Body of pancreas (tissue), 4 donors: ENCODE results near the gene PDLIM1. TPM values are rescaled to one million over a fixed set of nuclear protein-coding genes. Genes with fewer than 3 reads are reported as not detected.
"Not testable (repeated sequence)": the region's sequence is repeated elsewhere in the genome, so short reads cannot be mapped to it uniquely, and the experiment has no call there.

Experiments used
- ATAC-seq: fragments of 150-250 bp; one replicate; pipeline ENCODE4 v1.9.1; 2016
- DNase-seq, 4 donors: peaks; one replicate each; pipeline ENCODE4 v3.0.0-alpha.2; 2019
- H3K27ac ChIP-seq, 4 donors: fragments of 200-600 bp; sonication (generic); 1 replicate in 3 of 4; 2 replicates in 1 of 4; pipeline versions ENCODE4 v1.5.1 to v1.6.1; 2016 to 2019; ENCODE audit warnings: mild to moderate bottlenecking in 1 of 4, mixed read lengths in 1 of 4, moderate library complexity in 1 of 4
- H3K27me3 ChIP-seq, 2 donors: fragments of 200-600 bp; sonication (generic); one replicate each; pipeline ENCODE4 v1.6.0; 2016; ENCODE audit warnings: mild to moderate bottlenecking in 1 of 2
- H3K36me3 ChIP-seq, 2 donors: fragments of 200-600 bp; sonication (generic); replicated peaks in 1 of 2; 2 replicates each; pipeline ENCODE4 v1.5.1; 2016; ENCODE audit warnings: low read depth in 2 of 2; ENCODE audit not compliant: insufficient read depth in 1 of 2
- H3K4me1 ChIP-seq: fragments of 200-600 bp; sonication (generic); one replicate; pipeline ENCODE4 v1.6.0; 2016
- H3K4me3 ChIP-seq, 2 donors: fragments of 200-600 bp; sonication (generic); 1 replicate in 1 of 2; 2 replicates in 1 of 2; pipeline ENCODE4 v1.5.1; 2016 to 2019
- H3K9me3 ChIP-seq, 3 donors: fragments of 200-600 bp; sonication (generic); 1 replicate in 2 of 3; 2 replicates in 1 of 3; pipeline ENCODE4 v1.5.1; 2016
- POLR2A ChIP-seq, 3 donors: fragments of 450-650 bp; IDR thresholded peaks; one replicate each; pipeline ENCODE4 v1.6.1; 2016; ENCODE audit warnings: antibody characterized with exemption in 3 of 3, mild to moderate bottlenecking in 2 of 3
- whole genome bisulfite sequencing, 2 donors: methylation state at CpG; one replicate each; pipeline ENCODE4 v1.1.5; 2017; 5-methylcytosine and 5-hydroxymethylcytosine counted together
- intact Hi-C: fragments of 100-400 bp; cut with DNase I; formaldehyde crosslinking; loops from one replicate; pipeline ENCODE4 v1.15.1; 2023
- total RNA-seq, 2 donors: library from RNA; depleted of rRNA; stranded (reverse); fragments of >200 nt; gene quantifications; one replicate each; pipeline ENCODE4 v1.1.0, GENCODE V29; 2016
- TF ChIP-seq, protein P1 (sequence below), 7 experiments: fragments of 450-650 bp in 4 of 7; fragments of 200-600 bp in 3 of 7; sonication (generic) in 3 of 7; IDR thresholded peaks; one replicate each; pipeline ENCODE4 v1.5.1; 2016 to 2019; ENCODE audit warnings: antibody characterized with exemption in 7 of 7

PDLIM1 gene
- total RNA-seq, 2 donors from 2014 or later: 41.5 to 66.2 TPM

DNA sequence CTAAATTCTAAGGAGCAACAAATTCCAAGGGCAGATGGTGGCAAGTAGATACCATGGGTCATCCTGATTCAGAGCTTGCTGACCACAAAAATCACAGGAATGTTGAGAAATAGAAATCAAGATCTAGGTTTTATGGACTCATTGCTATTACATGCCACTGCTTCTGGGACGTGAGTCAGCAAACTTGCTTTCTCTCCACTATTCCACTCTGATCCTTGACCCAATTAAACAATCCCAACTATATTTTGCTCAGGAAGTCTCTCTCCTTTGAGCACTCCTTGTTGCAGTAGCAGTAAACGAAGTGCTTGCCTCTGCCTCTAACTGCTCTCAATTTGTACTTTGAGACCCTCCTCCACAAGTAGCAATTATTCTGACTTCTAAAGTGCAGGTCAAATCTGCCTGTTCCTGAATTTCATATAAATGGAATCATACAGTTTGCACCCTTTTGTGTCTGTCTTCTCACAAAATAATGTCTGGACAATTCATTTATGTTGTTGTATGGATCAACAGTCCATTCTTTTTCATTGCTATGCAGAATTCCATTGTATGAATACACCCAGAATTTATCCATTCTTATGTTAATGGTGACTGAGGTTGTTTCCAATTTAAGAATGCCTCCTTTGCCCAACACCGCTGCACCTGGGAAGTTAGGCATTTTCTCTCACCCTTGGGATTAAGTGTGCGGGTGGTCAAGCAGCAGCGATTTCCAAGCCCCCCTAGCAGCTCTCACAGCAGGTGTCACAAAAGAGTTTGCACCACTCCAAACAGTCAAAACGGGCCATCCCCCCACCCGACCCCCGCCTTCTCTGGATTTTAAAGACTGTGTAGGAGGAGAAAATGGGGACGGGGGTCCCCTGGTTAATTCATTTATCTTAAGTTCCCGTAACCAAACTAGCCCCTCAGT, 60.8 kb downstream of the PDLIM1 start:
- 42 to 53% methylated on average over 10 of the region's 10 CpGs for WGBS, 2 donors
- ATAC-seq (peak; percentile 33), DNase-seq (no peak)
- no peaks in the 10 kb centered on the region for H3K27me3 ChIP-seq
- H3K4me3 ChIP-seq: peak overlapping the region in 1 of 2 donors; percentile 2
- intact Hi-C loops: no loop called here
- H3K27ac ChIP-seq: peak overlapping the region in 1 of 4 donors; percentile 73
- no peaks in the 10 kb centered on the region for H3K9me3 ChIP-seq
- H3K36me3 ChIP-seq: peaks cover 0 to 1% of the 10 kb centered on the region in 2 donors
- TF ChIP-seq, protein P1, sequence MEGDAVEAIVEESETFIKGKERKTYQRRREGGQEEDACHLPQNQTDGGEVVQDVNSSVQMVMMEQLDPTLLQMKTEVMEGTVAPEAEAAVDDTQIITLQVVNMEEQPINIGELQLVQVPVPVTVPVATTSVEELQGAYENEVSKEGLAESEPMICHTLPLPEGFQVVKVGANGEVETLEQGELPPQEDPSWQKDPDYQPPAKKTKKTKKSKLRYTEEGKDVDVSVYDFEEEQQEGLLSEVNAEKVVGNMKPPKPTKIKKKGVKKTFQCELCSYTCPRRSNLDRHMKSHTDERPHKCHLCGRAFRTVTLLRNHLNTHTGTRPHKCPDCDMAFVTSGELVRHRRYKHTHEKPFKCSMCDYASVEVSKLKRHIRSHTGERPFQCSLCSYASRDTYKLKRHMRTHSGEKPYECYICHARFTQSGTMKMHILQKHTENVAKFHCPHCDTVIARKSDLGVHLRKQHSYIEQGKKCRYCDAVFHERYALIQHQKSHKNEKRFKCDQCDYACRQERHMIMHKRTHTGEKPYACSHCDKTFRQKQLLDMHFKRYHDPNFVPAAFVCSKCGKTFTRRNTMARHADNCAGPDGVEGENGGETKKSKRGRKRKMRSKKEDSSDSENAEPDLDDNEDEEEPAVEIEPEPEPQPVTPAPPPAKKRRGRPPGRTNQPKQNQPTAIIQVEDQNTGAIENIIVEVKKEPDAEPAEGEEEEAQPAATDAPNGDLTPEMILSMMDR (IDR thresholded peaks at IDR 0.05): no peak
- no peak for TF ChIP-seq POLR2A (IDR thresholded peaks at IDR 0.05)
- H3K4me1 ChIP-seq: peaks cover 10% of the 10 kb centered on the region

DNA sequence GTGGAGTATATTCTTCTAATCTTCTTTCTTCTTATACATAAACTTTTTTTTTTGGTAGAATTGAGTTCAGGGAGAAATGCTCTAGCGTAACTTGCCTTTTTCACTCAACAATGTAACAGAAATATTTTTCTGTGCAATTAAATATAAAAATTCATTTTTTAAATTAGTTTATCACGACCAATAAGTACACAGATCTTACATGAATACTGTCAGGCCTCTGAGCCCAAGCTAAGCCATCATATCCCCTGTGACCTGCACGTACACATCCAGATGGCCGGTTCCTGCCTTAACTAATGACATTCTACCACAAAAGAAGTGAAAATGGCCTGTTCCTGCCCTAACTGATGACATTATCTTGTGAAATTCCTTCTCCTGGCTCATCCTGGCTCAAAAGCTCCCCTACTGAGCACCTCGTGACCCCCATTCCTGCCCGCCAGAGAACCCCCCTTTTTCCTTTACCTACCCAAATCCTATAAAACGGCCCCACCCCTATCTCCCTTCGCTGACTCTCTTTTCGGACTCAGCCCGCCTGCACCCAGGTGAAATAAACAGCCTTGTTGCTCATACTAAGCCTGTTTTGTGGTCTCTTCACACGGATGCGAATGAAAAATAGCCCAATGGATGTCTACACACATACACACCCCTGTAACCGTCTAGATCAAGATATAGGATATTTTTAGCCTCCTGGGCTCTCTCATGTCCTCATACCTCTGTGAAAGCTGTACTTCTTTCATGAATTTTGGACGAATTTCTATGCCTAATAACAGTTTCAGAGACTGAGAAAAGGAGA, 61.7 kb downstream of the PDLIM1 start:
- 82 to 91% methylated on average over 14 of the region's 14 CpGs for WGBS, 2 donors
- H3K9me3 ChIP-seq, H3K27me3 ChIP-seq, H3K36me3 ChIP-seq, DNase-seq, ATAC-seq, H3K4me3 ChIP-seq, H3K4me1 ChIP-seq, H3K27ac ChIP-seq, intact Hi-C loops: not testable (repeated sequence)

DNA sequence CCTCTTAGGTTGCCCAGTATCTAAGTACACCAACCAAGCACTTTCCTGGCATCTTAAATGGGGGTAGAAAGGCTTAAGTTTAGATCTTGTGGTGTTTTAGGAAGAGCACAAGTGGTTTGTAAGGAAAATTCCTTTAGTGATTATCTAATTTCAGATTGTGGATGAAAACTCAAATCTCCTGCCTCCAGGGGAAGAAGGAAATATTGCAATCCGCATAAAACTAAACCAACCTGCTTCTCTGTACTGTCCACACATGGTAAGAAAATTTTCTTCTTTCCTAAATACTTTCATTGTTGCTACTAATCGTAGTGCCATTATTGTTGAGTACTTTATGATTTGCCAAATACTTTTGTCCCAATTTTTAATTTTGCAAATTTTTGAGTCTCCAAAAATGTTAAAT, 65.7 kb downstream of the PDLIM1 start:
- no peaks in the 10 kb centered on the region for H3K36me3 ChIP-seq
- 79 to 88% methylated on average over 2 of the region's 2 CpGs for WGBS, 2 donors
- DNase-seq: no peak
- H3K27me3 ChIP-seq: no peaks in the 10 kb centered on the region
- H3K27ac ChIP-seq: no peak overlapping the region
- no peaks in the 10 kb centered on the region for H3K9me3 ChIP-seq
- no peak for TF ChIP-seq POLR2A (IDR thresholded peaks at IDR 0.05)
- TF ChIP-seq, protein P1 (IDR thresholded peaks at IDR 0.05): no peak
- H3K4me1 ChIP-seq: peaks cover 4% of the 10 kb centered on the region
- ATAC-seq: no peak
- intact Hi-C loops: no loop called here
- no peak overlapping the region for H3K4me3 ChIP-seq

DNA sequence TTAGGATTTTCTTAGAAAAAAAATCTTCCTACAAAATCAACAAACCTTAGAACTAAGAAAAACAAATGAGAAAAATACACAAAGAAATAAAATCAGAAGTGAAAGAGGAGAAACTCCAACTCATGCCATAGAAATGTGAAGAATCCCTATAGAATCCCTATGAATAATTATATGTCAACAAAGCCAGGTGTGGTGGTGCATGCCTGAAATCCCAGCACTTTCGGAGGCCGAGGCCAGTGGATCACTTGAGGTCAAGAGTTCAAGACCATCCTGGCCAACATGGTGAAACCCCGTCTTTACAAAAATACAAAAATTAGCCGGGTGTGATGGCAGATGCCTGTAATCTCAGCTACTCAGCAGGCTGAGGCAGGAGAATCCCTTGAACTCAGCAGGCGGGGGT, 69.7 kb downstream of the PDLIM1 start:
- Histone ChIP-seq H3K27ac (no peak overlapping the region), H3K9me3 (no peaks in the 10 kb centered on the region), H3K4me3 (no peak overlapping the region), H3K27me3 (no peaks in the 10 kb centered on the region), H3K4me1 (no peaks in the 10 kb centered on the region), H3K36me3 (no peaks in the 10 kb centered on the region)
- ATAC-seq (no peak), DNase-seq (no peak)
- WGBS, 2 donors: 91 to 94% methylated on average over 5 of the region's 5 CpGs
- TF ChIP-seq POLR2A (IDR thresholded peaks at IDR 0.05): no peak
- TF ChIP-seq, protein P1 (IDR thresholded peaks at IDR 0.05): no peak
- intact Hi-C loops: no loop called here

DNA sequence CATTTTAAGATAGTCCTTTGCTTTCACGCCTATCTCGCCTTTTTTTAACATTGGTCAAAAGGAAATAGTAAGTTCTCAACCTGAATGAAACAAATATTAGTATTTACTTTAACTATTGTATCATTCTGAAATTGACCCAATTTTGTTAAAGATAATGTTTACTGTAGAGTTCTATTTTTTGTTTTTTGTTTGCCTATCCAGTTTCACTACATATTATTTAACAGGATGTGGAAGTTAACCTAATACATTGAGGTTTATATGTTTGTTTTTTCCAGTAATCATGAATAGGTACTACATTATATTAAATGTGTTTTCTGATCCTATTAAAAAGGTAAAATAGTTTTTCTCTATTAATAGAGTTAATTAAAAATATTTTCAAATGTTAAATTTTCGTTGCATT, 70.3 kb downstream of the PDLIM1 start:
- Histone ChIP-seq H3K27me3 (no peaks in the 10 kb centered on the region), H3K9me3 (no peaks in the 10 kb centered on the region), H3K4me1 (no peaks in the 10 kb centered on the region), H3K4me3 (no peak overlapping the region), H3K27ac (no peak overlapping the region), H3K36me3 (no peaks in the 10 kb centered on the region)
- 84 to 86% methylated on average over 3 of the region's 3 CpGs for WGBS, 2 donors
- intact Hi-C loops: no loop called here
- DNase-seq: no peak
- ATAC-seq: no peak
- TF ChIP-seq, protein P1 (IDR thresholded peaks at IDR 0.05): no peak
